KMS-11 (cell line): ENCODE results near the gene FOCAD.

Source experiments
- H2AFZ ChIP-seq: fragments of 200-600 bp; sonication (generic); 2 replicates; pipeline ENCODE4 v1.6.1; 2016; ENCODE audit warnings: antibody characterized with exemption, mixed run types, low read depth
- H3K27ac ChIP-seq: fragments of 200-600 bp; sonication (generic); 2 replicates; pipeline ENCODE4 v1.6.1; 2016; ENCODE audit warnings: mild to moderate bottlenecking, mixed run types
- H3K27me3 ChIP-seq: fragments of 200-600 bp; sonication (generic); 2 replicates; pipeline ENCODE4 v1.6.1; 2017; ENCODE audit warnings: mild to moderate bottlenecking, low read depth, mixed run types, moderate library complexity; ENCODE audit not compliant: insufficient read depth
- H3K36me3 ChIP-seq: fragments of 200-600 bp; sonication (generic); 2 replicates; pipeline ENCODE4 v1.6.1; 2017; ENCODE audit warnings: mild to moderate bottlenecking, mixed run types; ENCODE audit not compliant: insufficient read depth
- H3K4me1 ChIP-seq: fragments of 200-600 bp; sonication (generic); 2 replicates; pipeline ENCODE4 v1.6.1; 2016; ENCODE audit warnings: mild to moderate bottlenecking, low read depth, mixed run types; ENCODE audit not compliant: poor library complexity, severe bottlenecking
- H3K4me2 ChIP-seq: fragments of 200-600 bp; sonication (generic); 2 replicates; pipeline ENCODE4 v1.7.0; 2016; ENCODE audit warnings: mild to moderate bottlenecking, mixed run types
- H3K4me3 ChIP-seq: fragments of 200-600 bp; sonication (generic); IDR thresholded peaks from 2 replicates; pipeline ENCODE4 v1.6.1; 2017; ENCODE audit warnings: low read depth, low read length, mixed read lengths; ENCODE audit not compliant: insufficient read depth
- H3K79me2 ChIP-seq: fragments of 200-600 bp; sonication (generic); 2 replicates; pipeline ENCODE4 v1.6.1; 2016; ENCODE audit warnings: low read depth, mixed run types; ENCODE audit not compliant: insufficient read depth
- H3K9ac ChIP-seq: fragments of 200-600 bp; sonication (generic); 2 replicates; pipeline ENCODE4 v1.6.1; 2016; ENCODE audit warnings: mild to moderate bottlenecking, mixed run types
- H4K20me1 ChIP-seq: fragments of 200-600 bp; sonication (generic); 2 replicates; pipeline ENCODE4 v1.6.1; 2016; ENCODE audit warnings: mild to moderate bottlenecking, mixed run types; ENCODE audit not compliant: insufficient read depth
- TF ChIP-seq, protein P1 (sequence below): fragments of 200-600 bp; sonication (generic); conservative IDR thresholded peaks from 2 replicates; pipeline ENCODE4 v1.6.1; 2017; ENCODE audit warnings: low read depth, mild to moderate bottlenecking, antibody characterized with exemption, low read length, moderate library complexity, mixed read lengths

Gene FOCAD

DNA sequence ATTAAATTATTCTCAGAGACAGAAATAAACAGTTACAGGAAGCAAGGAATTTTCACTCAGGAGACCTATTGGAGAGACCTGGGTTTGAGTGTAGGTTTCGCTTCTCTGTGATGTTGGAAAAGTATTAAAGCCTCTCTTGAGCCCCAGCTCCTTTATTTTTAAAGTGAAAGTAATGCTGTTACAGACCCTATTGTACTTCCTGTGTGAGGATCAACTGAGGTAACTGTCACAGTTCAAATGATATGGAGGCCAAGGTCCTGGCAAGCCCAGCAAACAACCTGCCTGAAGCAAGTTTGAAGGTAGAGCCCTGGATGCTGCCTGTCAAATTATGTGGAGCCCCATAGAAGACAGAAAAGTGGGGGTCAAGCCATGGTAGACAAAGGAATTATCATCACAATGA lies 355.2 kb downstream of the FOCAD start:
- H3K27ac ChIP-seq, result no peak overlapping the region
- H3K4me3 ChIP-seq, result no peak overlapping the region
- no peaks in the 10 kb centered on the region for H4K20me1 ChIP-seq
- H3K9ac ChIP-seq, result no peak overlapping the region
- TF ChIP-seq, protein P1, sequence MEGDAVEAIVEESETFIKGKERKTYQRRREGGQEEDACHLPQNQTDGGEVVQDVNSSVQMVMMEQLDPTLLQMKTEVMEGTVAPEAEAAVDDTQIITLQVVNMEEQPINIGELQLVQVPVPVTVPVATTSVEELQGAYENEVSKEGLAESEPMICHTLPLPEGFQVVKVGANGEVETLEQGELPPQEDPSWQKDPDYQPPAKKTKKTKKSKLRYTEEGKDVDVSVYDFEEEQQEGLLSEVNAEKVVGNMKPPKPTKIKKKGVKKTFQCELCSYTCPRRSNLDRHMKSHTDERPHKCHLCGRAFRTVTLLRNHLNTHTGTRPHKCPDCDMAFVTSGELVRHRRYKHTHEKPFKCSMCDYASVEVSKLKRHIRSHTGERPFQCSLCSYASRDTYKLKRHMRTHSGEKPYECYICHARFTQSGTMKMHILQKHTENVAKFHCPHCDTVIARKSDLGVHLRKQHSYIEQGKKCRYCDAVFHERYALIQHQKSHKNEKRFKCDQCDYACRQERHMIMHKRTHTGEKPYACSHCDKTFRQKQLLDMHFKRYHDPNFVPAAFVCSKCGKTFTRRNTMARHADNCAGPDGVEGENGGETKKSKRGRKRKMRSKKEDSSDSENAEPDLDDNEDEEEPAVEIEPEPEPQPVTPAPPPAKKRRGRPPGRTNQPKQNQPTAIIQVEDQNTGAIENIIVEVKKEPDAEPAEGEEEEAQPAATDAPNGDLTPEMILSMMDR, result no peak
- H3K4me1 ChIP-seq, result no peaks in the 10 kb centered on the region
- no peak overlapping the region for H2AFZ ChIP-seq
- no peaks in the 10 kb centered on the region for H3K27me3 ChIP-seq
- H3K4me2 ChIP-seq, result no peak overlapping the region
- H3K36me3 ChIP-seq, result no peaks in the 10 kb centered on the region
- no peaks in the 10 kb centered on the region for H3K79me2 ChIP-seq

DNA sequence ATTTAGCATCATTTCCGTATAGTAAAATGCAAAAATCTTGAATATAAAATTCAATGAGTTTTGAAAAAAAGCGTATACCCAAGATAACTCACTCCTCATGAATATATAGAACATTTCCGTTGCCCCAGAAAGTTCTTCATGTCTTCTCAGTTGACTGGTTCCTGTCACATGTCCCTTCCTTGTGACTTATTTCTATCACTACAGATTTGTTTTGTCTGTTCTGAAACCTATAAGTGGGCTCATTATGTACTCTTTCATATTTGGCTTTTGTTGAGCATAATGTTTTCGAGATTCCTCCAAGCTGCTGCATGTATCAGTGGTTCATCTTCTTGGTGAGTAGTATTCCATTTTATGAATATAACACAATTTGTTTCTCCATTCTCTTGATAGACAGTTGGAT lies 358.4 kb downstream of the FOCAD start:
- Histone ChIP-seq H3K4me2 (no peak overlapping the region), H3K4me1 (no peaks in the 10 kb centered on the region), H4K20me1 (no peaks in the 10 kb centered on the region), H3K4me3 (no peak overlapping the region), H3K27me3 (no peaks in the 10 kb centered on the region), H2AFZ (no peak overlapping the region), H3K9ac (no peak overlapping the region), H3K27ac (no peak overlapping the region), H3K79me2 (no peaks in the 10 kb centered on the region), H3K36me3 (no peaks in the 10 kb centered on the region)
- TF ChIP-seq, protein P1, result no peak

DNA sequence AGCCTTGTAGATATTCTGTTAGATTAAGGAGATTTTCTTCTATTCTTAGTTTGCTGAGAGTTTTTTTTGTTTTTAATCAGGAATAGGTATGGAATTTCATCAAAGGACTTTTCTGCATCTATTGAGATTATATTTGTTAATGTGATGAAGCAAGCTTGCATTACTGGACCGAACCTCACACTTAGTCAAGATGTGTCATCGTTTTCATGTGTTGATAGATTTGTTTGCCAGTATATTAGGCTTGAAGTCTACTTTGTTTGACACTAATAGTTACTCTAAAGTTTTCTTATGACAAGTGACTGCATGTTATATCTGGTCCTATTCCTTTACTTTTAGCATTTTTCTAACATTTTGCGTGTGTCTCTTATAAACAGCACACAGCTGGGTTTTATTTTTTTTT lies 359.8 kb downstream of the FOCAD start:
- H3K9ac ChIP-seq, result no peak overlapping the region

More for the DNA sequence above, 359.8 kb downstream of the FOCAD start:
- Histone ChIP-seq H3K27me3 (no peaks in the 10 kb centered on the region), H3K36me3 (no peaks in the 10 kb centered on the region), H2AFZ (no peak overlapping the region), H3K79me2 (no peaks in the 10 kb centered on the region), H3K4me3 (no peak overlapping the region), H3K4me2 (no peak overlapping the region), H3K27ac (no peak overlapping the region), H3K4me1 (no peaks in the 10 kb centered on the region), H4K20me1 (no peaks in the 10 kb centered on the region)
- TF ChIP-seq, protein P1, result no peak
